SW 1271 (cell line): ENCODE data around the gene FANCC.
"Not testable (repeated sequence)": the region's sequence is repeated elsewhere in the genome, so short reads cannot be mapped to it uniquely, and the experiment has no call there.

Experiments used
- DNase-seq, 2 experiments: peaks; one replicate each; lab custom pipeline; 2025; lab: John Stamatoyannopoulos, UW

FANCC gene

GRCh38 chr9:95283673-95284072 lies 33.8 kb downstream of the FANCC start:
- no peak for DNase-seq

GRCh38 chr9:95282332-95282731 lies 35.2 kb downstream of the FANCC start:
- DNase-seq, result no peak

GRCh38 chr9:95280745-95281144 lies 36.8 kb downstream of the FANCC start:
- no peak for DNase-seq

GRCh38 chr9:95277509-95277908 lies 40.0 kb downstream of the FANCC start:
- no peak for DNase-seq

GRCh38 chr9:95276395-95276954 lies 41.0 kb downstream of the FANCC start:
- DNase-seq, result no peak

- not testable (repeated sequence) for DNase-seq
Measured at GRCh38 chr9:95274160-95274559, 43.3 kb downstream of the FANCC start.

GRCh38 chr9:95273369-95274022 lies 44.0 kb downstream of the FANCC start:
- no peak for DNase-seq

GRCh38 chr9:95272830-95273229 lies 44.7 kb downstream of the FANCC start:
- no peak for DNase-seq

GRCh38 chr9:95270790-95271189 lies 46.7 kb downstream of the FANCC start:
- no peak for DNase-seq

GRCh38 chr9:95269803-95270773 lies 47.4 kb downstream of the FANCC start:
- not testable (repeated sequence) for DNase-seq

- no peak for DNase-seq
Measured at GRCh38 chr9:95268681-95269080, 48.8 kb downstream of the FANCC start.

GRCh38 chr9:95266649-95267048 lies 50.9 kb downstream of the FANCC start:
- no peak for DNase-seq

- DNase-seq, result no peak
Measured at GRCh38 chr9:95265960-95266359, 51.5 kb downstream of the FANCC start.

- DNase-seq, result peak in 1 of 2 experiments; percentile 3
Measured at GRCh38 chr9:95264954-95265615, 52.4 kb downstream of the FANCC start.

GRCh38 chr9:95261890-95262289 lies 55.6 kb downstream of the FANCC start:
- DNase-seq, result no peak

- DNase-seq, result no peak
Measured at GRCh38 chr9:95250462-95251221, 66.9 kb downstream of the FANCC start.

- DNase-seq, result no peak
Measured at GRCh38 chr9:95249986-95250385, 67.5 kb downstream of the FANCC start.

- DNase-seq, result no peak
Measured at GRCh38 chr9:95246547-95246946, 71.0 kb downstream of the FANCC start.

GRCh38 chr9:95242613-95243012 lies 74.9 kb downstream of the FANCC start:
- DNase-seq, result no peak

GRCh38 chr9:95239071-95239470 lies 78.4 kb downstream of the FANCC start:
- no peak for DNase-seq

- no peak for DNase-seq
Measured at GRCh38 chr9:95237336-95237735, 80.2 kb downstream of the FANCC start.

GRCh38 chr9:95230046-95230445 lies 87.5 kb downstream of the FANCC start:
- no peak for DNase-seq
